Measurements from ENCODE around the gene NPY4R. TPM values are rescaled to one million over a fixed set of nuclear protein-coding genes. Genes with fewer than 3 reads are reported as not detected.
A peak's percentile ranks its signal among the peaks of the same experiment; 100 is the strongest.
"Not testable (repeated sequence)": the region's sequence is repeated elsewhere in the genome, so short reads cannot be mapped to it uniquely, and the experiment has no call there.

NPY4R gene
- total and polyA plus RNA-seq, 2 experiments from 2014 or later = not detected

DNA sequence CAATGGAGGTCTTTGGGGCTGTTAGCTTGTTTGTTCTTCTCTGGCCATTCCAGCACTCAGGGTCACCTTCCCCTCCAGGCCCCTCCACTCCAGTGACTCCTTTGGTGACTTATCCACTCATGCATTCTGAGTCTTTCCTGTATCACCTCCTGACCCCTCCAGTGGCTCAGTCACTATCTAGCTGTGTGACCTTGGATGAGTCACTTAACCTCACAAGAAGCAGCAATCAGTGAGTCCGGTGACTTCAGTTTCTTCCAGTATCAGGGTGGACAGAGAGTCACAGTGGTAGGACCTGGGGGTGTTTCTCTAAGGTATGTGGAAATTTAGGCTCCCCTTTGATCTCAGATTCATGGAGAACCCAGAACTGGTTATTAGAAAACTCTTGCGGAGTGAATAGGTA is 9.8 kb downstream of the NPY4R start:
- in situ Hi-C loops (cut with MboI); H3K4me3 ChIP-seq; H3K27me3 ChIP-seq (replicated peaks; ENCODE audit: insufficient read depth); DNase-seq; H3K9ac ChIP-seq; H2AFZ ChIP-seq; H4K20me1 ChIP-seq (ENCODE audit: insufficient read depth); H3K9me2 ChIP-seq (ENCODE audit: insufficient read depth); H3F3A ChIP-seq (ENCODE audit: insufficient read depth); H3K79me2 ChIP-seq (ENCODE audit: insufficient read depth); H3K36me3 ChIP-seq (ENCODE audit: low read depth); H3K4me1 ChIP-seq (ENCODE audit: insufficient read depth); H3K27ac ChIP-seq; H3K4me2 ChIP-seq (ENCODE audit: unreplicated experiment); H3K9me3 ChIP-seq (ENCODE audit: low read depth): not testable (repeated sequence)
- no CpG with 5 or more reads among the region's 2 CpGs for WGBS, 2 experiments (ENCODE audit: low coverage in 1 of 2, low lambda C conversion rate in 2 of 2, missing lambda C conversion rate in 2 of 2)

DNA sequence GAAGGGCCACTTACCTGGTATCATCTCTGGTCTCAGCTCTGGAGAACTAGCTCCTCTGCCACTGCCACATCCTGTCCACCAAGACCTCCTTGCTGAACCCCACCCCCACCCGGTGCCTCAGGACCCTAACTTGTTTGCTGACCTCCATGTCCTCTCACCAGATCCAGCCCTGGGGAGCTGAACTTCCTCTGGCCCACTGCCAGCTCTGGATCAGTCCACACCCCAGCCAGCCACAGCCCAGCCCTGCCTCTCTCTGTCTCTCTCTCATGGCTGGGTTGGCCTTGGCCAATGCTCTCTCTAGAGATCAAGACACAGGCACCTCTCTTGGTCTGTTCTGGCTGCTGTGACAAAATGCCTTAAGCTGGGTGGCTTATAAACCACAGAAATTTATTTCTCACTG is 14.4 kb downstream of the NPY4R start:
- H3K9me3 ChIP-seq (ENCODE audit: low read depth); H3K4me1 ChIP-seq (ENCODE audit: insufficient read depth); H3K36me3 ChIP-seq (ENCODE audit: low read depth); H3F3A ChIP-seq (ENCODE audit: insufficient read depth); H3K79me2 ChIP-seq (ENCODE audit: insufficient read depth); H3K9me2 ChIP-seq (ENCODE audit: insufficient read depth); H3K4me2 ChIP-seq (ENCODE audit: unreplicated experiment); H3K4me3 ChIP-seq; H3K27ac ChIP-seq; in situ Hi-C loops (cut with MboI); H4K20me1 ChIP-seq (ENCODE audit: insufficient read depth); H3K27me3 ChIP-seq (replicated peaks; ENCODE audit: insufficient read depth); H2AFZ ChIP-seq; H3K9ac ChIP-seq; DNase-seq: not testable (repeated sequence)
- WGBS, 2 experiments (ENCODE audit: low coverage in 1 of 2, low lambda C conversion rate in 2 of 2, missing lambda C conversion rate in 2 of 2) = 14% methylated on average over 1 of the region's 1 CpG; no CpG with 5 or more reads in 1 of the 2 experiments

DNA sequence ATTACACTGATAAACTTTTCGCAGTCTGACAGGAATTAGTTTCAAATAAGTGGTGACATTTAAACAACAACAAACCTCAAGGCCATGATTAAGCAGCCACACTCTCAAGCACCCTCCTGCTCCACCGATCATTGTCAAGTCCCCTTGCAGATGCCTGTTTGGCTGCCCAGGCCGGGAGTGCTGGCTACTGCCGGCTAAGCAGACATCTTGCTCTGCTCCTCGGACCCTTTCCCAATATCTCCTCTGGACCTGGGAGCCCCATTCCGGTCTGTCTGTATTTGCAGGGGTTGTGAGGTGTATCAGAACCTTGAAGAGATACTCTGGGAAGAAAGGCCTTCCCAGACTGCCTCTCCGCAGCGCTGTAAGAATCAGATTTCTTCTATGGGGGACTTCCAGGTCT is 14.9 kb downstream of the NPY4R start:
- H3K9me2 ChIP-seq (ENCODE audit: insufficient read depth); DNase-seq; H3K36me3 ChIP-seq (ENCODE audit: low read depth); H3K9ac ChIP-seq; H3K27ac ChIP-seq; H3K4me1 ChIP-seq (ENCODE audit: insufficient read depth); in situ Hi-C loops (cut with MboI); H3K4me2 ChIP-seq (ENCODE audit: unreplicated experiment); H2AFZ ChIP-seq; H3K27me3 ChIP-seq (replicated peaks; ENCODE audit: insufficient read depth); H3K4me3 ChIP-seq; H3K79me2 ChIP-seq (ENCODE audit: insufficient read depth); H4K20me1 ChIP-seq (ENCODE audit: insufficient read depth); H3K9me3 ChIP-seq (ENCODE audit: low read depth); H3F3A ChIP-seq (ENCODE audit: insufficient read depth): not testable (repeated sequence)
- WGBS, 2 experiments (ENCODE audit: low coverage in 1 of 2, low lambda C conversion rate in 2 of 2, missing lambda C conversion rate in 2 of 2) = 78 to 81% methylated on average over 7 to 8 of the region's 8 CpGs

DNA sequence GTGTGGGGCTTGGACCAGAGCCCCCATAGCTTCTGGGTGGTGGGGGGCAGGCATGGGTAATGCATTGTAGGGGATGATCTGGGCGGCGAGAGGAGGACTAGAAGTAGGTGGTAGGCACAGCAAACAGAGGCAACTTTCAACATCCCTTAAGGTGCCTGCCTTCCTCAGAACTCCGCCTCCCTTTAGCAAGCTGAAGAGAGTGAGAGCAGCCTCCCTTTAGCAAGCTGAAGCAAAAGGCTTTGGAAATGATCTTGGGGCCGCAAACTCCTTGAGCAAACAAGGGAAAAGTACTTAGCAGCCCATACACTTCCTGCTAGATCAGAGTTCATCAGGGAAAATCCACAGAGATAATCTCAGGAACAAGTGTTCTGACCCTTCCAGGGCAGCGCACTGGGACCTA is 18.3 kb downstream of the NPY4R start:
- H3K36me3 ChIP-seq (ENCODE audit: low read depth); H3K9me2 ChIP-seq (ENCODE audit: insufficient read depth); H3K27me3 ChIP-seq (replicated peaks; ENCODE audit: insufficient read depth); H3K79me2 ChIP-seq (ENCODE audit: insufficient read depth); DNase-seq; H3F3A ChIP-seq (ENCODE audit: insufficient read depth); H2AFZ ChIP-seq; H3K9ac ChIP-seq; H3K27ac ChIP-seq; in situ Hi-C loops (cut with MboI); H4K20me1 ChIP-seq (ENCODE audit: insufficient read depth); H3K4me1 ChIP-seq (ENCODE audit: insufficient read depth); H3K4me2 ChIP-seq (ENCODE audit: unreplicated experiment); H3K9me3 ChIP-seq (ENCODE audit: low read depth); H3K4me3 ChIP-seq: not testable (repeated sequence)
- 79 to 84% methylated on average over 3 of the region's 5 CpGs for WGBS, 2 experiments (ENCODE audit: low coverage in 1 of 2, low lambda C conversion rate in 2 of 2, missing lambda C conversion rate in 2 of 2)

DNA sequence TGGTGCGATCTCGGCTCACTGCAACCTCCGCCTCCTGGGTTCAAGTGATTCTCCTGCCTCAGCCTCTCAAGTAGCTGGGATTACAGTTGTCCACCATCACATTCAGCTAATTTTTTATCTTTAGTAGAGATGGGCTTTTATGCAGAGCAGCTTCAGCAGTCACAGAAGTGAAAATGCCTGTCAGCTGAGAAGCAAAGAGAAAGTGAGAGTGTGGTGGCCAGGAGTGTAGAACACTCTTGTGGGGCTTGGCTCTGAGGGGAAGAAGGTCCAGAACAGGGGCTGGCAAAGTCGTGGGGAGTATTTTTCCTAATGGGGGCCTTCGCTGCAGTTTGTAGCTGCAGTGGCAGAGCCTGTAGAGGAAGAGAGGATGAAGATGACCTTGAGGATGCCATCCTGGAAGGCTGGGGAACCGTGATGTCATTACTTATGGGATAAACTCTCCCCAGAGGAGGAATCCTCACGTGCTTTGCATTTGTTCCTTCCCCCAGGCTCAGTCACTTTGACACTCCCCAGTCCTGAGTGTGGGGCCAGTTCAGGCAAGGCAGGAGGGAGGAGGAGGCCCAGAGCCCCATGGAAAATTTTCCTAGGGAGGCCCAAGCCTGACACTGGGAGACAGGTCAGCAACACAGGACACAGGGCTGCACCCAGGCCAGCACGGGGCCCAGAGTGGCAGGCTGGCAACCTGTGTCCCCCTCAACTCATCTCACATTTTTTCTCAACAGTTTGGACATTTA is 20.2 kb downstream of the NPY4R start:
- H3K4me2 ChIP-seq (ENCODE audit: unreplicated experiment); in situ Hi-C loops (cut with MboI); H3K9me2 ChIP-seq (ENCODE audit: insufficient read depth); H3K27ac ChIP-seq; H3K4me3 ChIP-seq; H3F3A ChIP-seq (ENCODE audit: insufficient read depth); H3K79me2 ChIP-seq (ENCODE audit: insufficient read depth); H4K20me1 ChIP-seq (ENCODE audit: insufficient read depth); H3K9ac ChIP-seq; DNase-seq; H2AFZ ChIP-seq; H3K27me3 ChIP-seq (replicated peaks; ENCODE audit: insufficient read depth); H3K4me1 ChIP-seq (ENCODE audit: insufficient read depth); H3K9me3 ChIP-seq (ENCODE audit: low read depth); H3K36me3 ChIP-seq (ENCODE audit: low read depth): not testable (repeated sequence)
- WGBS, 2 experiments (ENCODE audit: low coverage in 1 of 2, low lambda C conversion rate in 2 of 2, missing lambda C conversion rate in 2 of 2) = 80 to 88% methylated on average over 3 to 4 of the region's 8 CpGs

DNA sequence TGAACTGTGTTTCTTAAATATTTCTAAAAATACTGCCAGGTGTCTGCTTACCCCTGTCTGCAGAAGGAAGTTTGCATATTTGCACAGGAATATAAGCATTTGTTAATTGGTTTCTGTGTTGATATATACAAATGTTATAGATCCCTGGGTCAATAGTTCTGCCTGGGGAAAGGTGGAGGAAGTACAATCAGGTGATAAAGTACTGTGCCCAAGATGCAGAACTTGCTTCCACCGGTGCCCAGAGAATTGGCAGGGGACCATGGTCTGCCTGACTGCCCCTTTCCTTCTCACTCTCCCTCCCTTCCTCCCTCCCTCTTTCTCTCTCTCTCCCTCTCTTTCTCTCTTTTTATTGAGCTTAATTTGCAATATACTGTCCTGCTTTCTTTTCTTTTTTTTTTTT is 22.3 kb downstream of the NPY4R start:
- H3F3A ChIP-seq (ENCODE audit: insufficient read depth); H2AFZ ChIP-seq; H3K4me1 ChIP-seq (ENCODE audit: insufficient read depth); H3K9me2 ChIP-seq (ENCODE audit: insufficient read depth); H3K4me2 ChIP-seq (ENCODE audit: unreplicated experiment); H3K4me3 ChIP-seq; H3K27ac ChIP-seq; H3K36me3 ChIP-seq (ENCODE audit: low read depth); DNase-seq; H3K79me2 ChIP-seq (ENCODE audit: insufficient read depth); in situ Hi-C loops (cut with MboI); H3K9ac ChIP-seq; H3K27me3 ChIP-seq (replicated peaks; ENCODE audit: insufficient read depth); H4K20me1 ChIP-seq (ENCODE audit: insufficient read depth); H3K9me3 ChIP-seq (ENCODE audit: low read depth): not testable (repeated sequence)
- WGBS, 2 experiments (ENCODE audit: low coverage in 1 of 2, low lambda C conversion rate in 2 of 2, missing lambda C conversion rate in 2 of 2) = 63 to 68% methylated on average over 1 of the region's 1 CpG

DNA sequence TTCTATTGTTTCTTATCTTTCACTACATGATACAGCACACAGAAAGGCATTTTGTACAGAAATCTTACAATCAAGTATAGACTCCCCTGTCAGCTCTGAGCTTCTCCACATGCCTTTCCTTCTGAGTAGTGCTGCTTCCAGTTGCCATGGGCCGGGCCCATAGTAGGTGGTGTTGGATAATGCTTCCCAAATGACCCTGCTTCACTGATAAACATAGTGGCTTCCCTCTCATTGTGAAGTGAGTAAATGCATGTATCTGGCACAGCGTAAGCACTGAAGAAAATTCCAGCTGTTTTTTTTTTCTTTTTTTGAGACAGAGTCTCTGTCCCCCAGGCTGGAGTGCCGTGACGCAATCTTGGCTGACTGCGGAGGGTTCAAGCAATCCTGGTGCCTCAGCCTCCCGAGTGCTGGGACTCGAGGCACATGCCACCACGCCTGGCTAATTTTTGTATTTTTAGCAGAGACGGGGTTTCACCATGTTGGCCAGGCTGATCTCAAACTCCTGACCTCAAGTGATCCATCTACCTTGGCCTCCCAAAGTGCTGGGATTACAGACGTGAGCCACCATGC is 23.0 kb downstream of the NPY4R start:
- H3K4me3 ChIP-seq; H3K4me2 ChIP-seq (ENCODE audit: unreplicated experiment); H3K9ac ChIP-seq; H3K79me2 ChIP-seq (ENCODE audit: insufficient read depth); H3K4me1 ChIP-seq (ENCODE audit: insufficient read depth); H3K9me3 ChIP-seq (ENCODE audit: low read depth); H3K9me2 ChIP-seq (ENCODE audit: insufficient read depth); H4K20me1 ChIP-seq (ENCODE audit: insufficient read depth); H3K36me3 ChIP-seq (ENCODE audit: low read depth); H2AFZ ChIP-seq; H3F3A ChIP-seq (ENCODE audit: insufficient read depth); H3K27me3 ChIP-seq (replicated peaks; ENCODE audit: insufficient read depth); H3K27ac ChIP-seq; in situ Hi-C loops (cut with MboI): not testable (repeated sequence)
- peak; percentile 2 for DNase-seq
- WGBS, 2 experiments (ENCODE audit: low coverage in 1 of 2, low lambda C conversion rate in 2 of 2, missing lambda C conversion rate in 2 of 2) = 52 to 53% methylated on average over 7 to 10 of the region's 10 CpGs

Measured in GM23248 (cell line).